HG02759 (cell line): ENCODE measurements around the gene TMEM236.
"Not testable (repeated sequence)": the region's sequence is repeated elsewhere in the genome, so short reads cannot be mapped to it uniquely, and the experiment has no call there.

Experiments used
- ATAC-seq: cut with Tn5 transposase; IDR thresholded peaks from one replicate; pipeline ENCODE4 v1.9.1; 2021; ENCODE audit warnings: mild to moderate bottlenecking, moderate library complexity; ENCODE audit not compliant: unreplicated experiment

TMEM236 gene

GRCh38 chr10:17751781-17752445 lies at the start of gene TMEM236:
Gene TMEM236, plus strand, starts transcription at chr10:17752201. Its CDS starts 95 bp downstream, at chr10:17752296.
- ATAC-seq = no peak

GRCh38 chr10:17703706-17704105 lies 48.3 kb upstream of the TMEM236 start:
- ATAC-seq = no peak

GRCh38 chr10:17708821-17709220 lies 43.2 kb upstream of the TMEM236 start:
- no peak for ATAC-seq

- ATAC-seq = no peak
Measured at GRCh38 chr10:17709492-17709891, 42.5 kb upstream of the TMEM236 start.

- ATAC-seq = no peak
Measured at GRCh38 chr10:17710181-17710580, 41.8 kb upstream of the TMEM236 start.

GRCh38 chr10:17712053-17712452 lies 39.9 kb upstream of the TMEM236 start:
- ATAC-seq = no peak

- ATAC-seq = no peak
Measured at GRCh38 chr10:17712717-17713471, 39.1 kb upstream of the TMEM236 start.

GRCh38 chr10:17713758-17714157 lies 38.2 kb upstream of the TMEM236 start:
- no peak for ATAC-seq

GRCh38 chr10:17716161-17716560 lies 35.8 kb upstream of the TMEM236 start:
- no peak for ATAC-seq

GRCh38 chr10:17722317-17723014 lies 29.5 kb upstream of the TMEM236 start:
- ATAC-seq = not testable (repeated sequence)

GRCh38 chr10:17725703-17726102 lies 26.3 kb upstream of the TMEM236 start:
- ATAC-seq = no peak

GRCh38 chr10:17729630-17730029 lies 22.4 kb upstream of the TMEM236 start:
- ATAC-seq = no peak

- no peak for ATAC-seq
Measured at GRCh38 chr10:17730667-17731066, 21.3 kb upstream of the TMEM236 start.

- no peak for ATAC-seq
Measured at GRCh38 chr10:17731331-17732020, 20.5 kb upstream of the TMEM236 start.

- no peak for ATAC-seq
Measured at GRCh38 chr10:17733620-17734019, 18.4 kb upstream of the TMEM236 start.

- ATAC-seq = no peak
Measured at GRCh38 chr10:17734432-17735080, 17.4 kb upstream of the TMEM236 start.

- no peak for ATAC-seq
Measured at GRCh38 chr10:17735166-17735941, 16.6 kb upstream of the TMEM236 start.

- ATAC-seq = no peak
Measured at GRCh38 chr10:17736223-17736622, 15.8 kb upstream of the TMEM236 start.

GRCh38 chr10:17737027-17737965 lies 14.7 kb upstream of the TMEM236 start:
- no peak for ATAC-seq
